22Rv1 (cell line): ENCODE measurements around the gene ANP32D.

Experiments
- ZFX ChIP-seq: fragments of 450-650 bp; IDR thresholded peaks from 2 replicates; pipeline ENCODE4 v1.6.1; 2017; ENCODE audit warnings: antibody characterized with exemption, borderline replicate concordance
- TF ChIP-seq, protein P1 (sequence below): fragments of 450-650 bp; IDR thresholded peaks from 2 replicates; pipeline ENCODE4 v1.5.1; 2017; ENCODE audit warnings: mild to moderate bottlenecking

DNA sequence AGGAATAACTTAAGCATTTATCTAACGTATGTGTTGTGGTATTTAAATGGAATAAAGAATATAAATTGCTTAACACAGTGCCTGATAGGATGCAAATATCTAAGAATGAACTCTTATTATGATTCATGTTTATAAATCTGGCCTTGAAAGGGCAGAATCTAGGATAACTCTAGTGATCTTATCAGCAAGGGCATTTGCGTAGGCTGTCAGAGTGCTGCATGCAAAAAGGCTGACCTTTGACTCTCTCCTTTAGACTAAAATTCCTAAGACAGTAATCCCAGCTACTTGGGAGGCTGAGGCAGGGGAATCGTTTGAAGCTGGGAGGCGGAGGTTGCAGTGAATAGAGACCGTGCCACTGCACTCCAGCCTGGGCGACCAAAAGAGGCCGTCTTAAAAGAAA is 31.3 kb upstream of the ANP32D start:
- TF ChIP-seq, protein P1, sequence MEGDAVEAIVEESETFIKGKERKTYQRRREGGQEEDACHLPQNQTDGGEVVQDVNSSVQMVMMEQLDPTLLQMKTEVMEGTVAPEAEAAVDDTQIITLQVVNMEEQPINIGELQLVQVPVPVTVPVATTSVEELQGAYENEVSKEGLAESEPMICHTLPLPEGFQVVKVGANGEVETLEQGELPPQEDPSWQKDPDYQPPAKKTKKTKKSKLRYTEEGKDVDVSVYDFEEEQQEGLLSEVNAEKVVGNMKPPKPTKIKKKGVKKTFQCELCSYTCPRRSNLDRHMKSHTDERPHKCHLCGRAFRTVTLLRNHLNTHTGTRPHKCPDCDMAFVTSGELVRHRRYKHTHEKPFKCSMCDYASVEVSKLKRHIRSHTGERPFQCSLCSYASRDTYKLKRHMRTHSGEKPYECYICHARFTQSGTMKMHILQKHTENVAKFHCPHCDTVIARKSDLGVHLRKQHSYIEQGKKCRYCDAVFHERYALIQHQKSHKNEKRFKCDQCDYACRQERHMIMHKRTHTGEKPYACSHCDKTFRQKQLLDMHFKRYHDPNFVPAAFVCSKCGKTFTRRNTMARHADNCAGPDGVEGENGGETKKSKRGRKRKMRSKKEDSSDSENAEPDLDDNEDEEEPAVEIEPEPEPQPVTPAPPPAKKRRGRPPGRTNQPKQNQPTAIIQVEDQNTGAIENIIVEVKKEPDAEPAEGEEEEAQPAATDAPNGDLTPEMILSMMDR: no peak
- TF ChIP-seq ZFX: no peak
